ENCODE measurements around the gene RIPK4. TPM values are rescaled to one million over a fixed set of nuclear protein-coding genes. Genes with fewer than 3 reads are reported as not detected.
"Not testable (repeated sequence)": the region's sequence is repeated elsewhere in the genome, so short reads cannot be mapped to it uniquely, and the experiment has no call there.

Gene RIPK4
- total RNA-seq, 2 experiments from 2014 or later: not detected

- CTCF ChIA-PET: no interaction called here
- H3K27me3 Mint-ChIP-seq: peaks cover 43% of the 10 kb centered on the region
Measured at GRCh38 chr21:41726058-41726558, 40.7 kb downstream of the RIPK4 start.

GRCh38 chr21:41725421-41726031, 41.3 kb downstream of the RIPK4 start:
- CTCF ChIA-PET: no interaction called here
- Mint-ChIP-seq H3K4me3 (no peak overlapping the region), H3K9me3 (ENCODE audit: low read depth) (no peaks in the 10 kb centered on the region), H3K4me1 (no peaks in the 10 kb centered on the region), H3K36me3 (no peaks in the 10 kb centered on the region), H3K27me3 (peaks cover 39% of the 10 kb centered on the region), H3K27ac (no peak overlapping the region)
- no peak for ATAC-seq
- no peak for DNase-seq

More at GRCh38 chr21:41726058-41726558, 40.7 kb downstream of the RIPK4 start:
- no peak for DNase-seq
- no peaks in the 10 kb centered on the region for H3K4me1 Mint-ChIP-seq
- H3K36me3 Mint-ChIP-seq: no peaks in the 10 kb centered on the region
- no peak overlapping the region for H3K4me3 Mint-ChIP-seq
- no peaks in the 10 kb centered on the region for H3K9me3 Mint-ChIP-seq (ENCODE audit: low read depth)
- H3K27ac Mint-ChIP-seq: no peak overlapping the region
- ATAC-seq: no peak

GRCh38 chr21:41723835-41724234, 43.0 kb downstream of the RIPK4 start:
- H3K4me3 Mint-ChIP-seq; H3K9me3 Mint-ChIP-seq (ENCODE audit: low read depth); DNase-seq; H3K36me3 Mint-ChIP-seq; CTCF ChIA-PET; H3K4me1 Mint-ChIP-seq; H3K27ac Mint-ChIP-seq; ATAC-seq: not testable (repeated sequence)
- H3K27me3 Mint-ChIP-seq: peaks cover 35% of the 10 kb centered on the region

GRCh38 chr21:41722052-41723018, 44.5 kb downstream of the RIPK4 start:
- Mint-ChIP-seq H3K4me1 (no peaks in the 10 kb centered on the region), H3K4me3 (no peak overlapping the region), H3K36me3 (no peaks in the 10 kb centered on the region), H3K27ac (no peak overlapping the region), H3K9me3 (ENCODE audit: low read depth) (no peaks in the 10 kb centered on the region), H3K27me3 (peaks cover 28% of the 10 kb centered on the region)
- CTCF ChIA-PET: no interaction called here
- DNase-seq: no peak
- no peak for ATAC-seq

- CTCF ChIA-PET: no interaction called here
- no peak overlapping the region for H3K4me3 Mint-ChIP-seq
Measured at GRCh38 chr21:41720250-41720649, 46.6 kb downstream of the RIPK4 start.

GRCh38 chr21:41719691-41720090, 47.2 kb downstream of the RIPK4 start:
- Mint-ChIP-seq H3K27ac (no peak overlapping the region), H3K9me3 (ENCODE audit: low read depth) (no peaks in the 10 kb centered on the region), H3K4me1 (no peaks in the 10 kb centered on the region), H3K36me3 (no peaks in the 10 kb centered on the region), H3K4me3 (no peak overlapping the region), H3K27me3 (peaks cover 6% of the 10 kb centered on the region)
- CTCF ChIA-PET: no interaction called here
- ATAC-seq (no peak), DNase-seq (no peak)

More at GRCh38 chr21:41720250-41720649, 46.6 kb downstream of the RIPK4 start:
- Mint-ChIP-seq H3K4me1 (no peaks in the 10 kb centered on the region), H3K9me3 (ENCODE audit: low read depth) (no peaks in the 10 kb centered on the region), H3K36me3 (no peaks in the 10 kb centered on the region), H3K27me3 (peaks cover 8% of the 10 kb centered on the region), H3K27ac (no peak overlapping the region)
- no peak for DNase-seq
- no peak for ATAC-seq

- H3K27ac Mint-ChIP-seq: no peak overlapping the region
- DNase-seq: no peak
- ATAC-seq: no peak
- no peaks in the 10 kb centered on the region for H3K36me3 Mint-ChIP-seq
- peaks cover 14% of the 10 kb centered on the region for H3K27me3 Mint-ChIP-seq
- H3K9me3 Mint-ChIP-seq (ENCODE audit: low read depth): no peaks in the 10 kb centered on the region
- CTCF ChIA-PET: no interaction called here
- no peak overlapping the region for H3K4me3 Mint-ChIP-seq
- H3K4me1 Mint-ChIP-seq: no peaks in the 10 kb centered on the region
Measured at GRCh38 chr21:41717573-41718330, 49.1 kb downstream of the RIPK4 start.

- Mint-ChIP-seq H3K27ac (no peak overlapping the region), H3K4me3 (no peak overlapping the region), H3K36me3 (no peaks in the 10 kb centered on the region), H3K27me3 (peaks cover 21% of the 10 kb centered on the region), H3K4me1 (no peaks in the 10 kb centered on the region), H3K9me3 (ENCODE audit: low read depth) (no peaks in the 10 kb centered on the region)
- no peak for ATAC-seq
- no peak for DNase-seq
- CTCF ChIA-PET: no interaction called here
Measured at GRCh38 chr21:41716751-41717150, 50.1 kb downstream of the RIPK4 start.

GRCh38 chr21:41715649-41716281, 51.1 kb downstream of the RIPK4 start:
- DNase-seq (no peak), ATAC-seq (no peak)
- Mint-ChIP-seq H3K4me1 (no peaks in the 10 kb centered on the region), H3K36me3 (no peaks in the 10 kb centered on the region), H3K27ac (no peak overlapping the region), H3K27me3 (peaks cover 30% of the 10 kb centered on the region), H3K4me3 (no peak overlapping the region), H3K9me3 (ENCODE audit: low read depth) (no peaks in the 10 kb centered on the region)
- CTCF ChIA-PET: no interaction called here

GRCh38 chr21:41714299-41714865, 52.5 kb downstream of the RIPK4 start:
- peaks cover 31% of the 10 kb centered on the region for H3K27me3 Mint-ChIP-seq
- DNase-seq; H3K4me3 Mint-ChIP-seq; H3K4me1 Mint-ChIP-seq; H3K36me3 Mint-ChIP-seq; CTCF ChIA-PET; H3K9me3 Mint-ChIP-seq (ENCODE audit: low read depth); ATAC-seq; H3K27ac Mint-ChIP-seq: not testable (repeated sequence)

- no peak for ATAC-seq
- CTCF ChIA-PET: no interaction called here
Measured at GRCh38 chr21:41713495-41714281, 53.2 kb downstream of the RIPK4 start.

GRCh38 chr21:41712730-41713129, 54.1 kb downstream of the RIPK4 start:
- Mint-ChIP-seq H3K27ac (no peak overlapping the region), H3K4me1 (no peaks in the 10 kb centered on the region), H3K9me3 (ENCODE audit: low read depth) (no peaks in the 10 kb centered on the region), H3K4me3 (no peak overlapping the region), H3K36me3 (no peaks in the 10 kb centered on the region), H3K27me3 (peaks cover 31% of the 10 kb centered on the region)
- ATAC-seq (no peak), DNase-seq (no peak)
- CTCF ChIA-PET: no interaction called here

More at GRCh38 chr21:41713495-41714281, 53.2 kb downstream of the RIPK4 start:
- no peaks in the 10 kb centered on the region for H3K9me3 Mint-ChIP-seq (ENCODE audit: low read depth)
- no peak for DNase-seq
- no peaks in the 10 kb centered on the region for H3K36me3 Mint-ChIP-seq
- H3K4me3 Mint-ChIP-seq: no peak overlapping the region
- H3K27ac Mint-ChIP-seq: no peak overlapping the region
- peaks cover 31% of the 10 kb centered on the region for H3K27me3 Mint-ChIP-seq
- no peaks in the 10 kb centered on the region for H3K4me1 Mint-ChIP-seq
